ENCODE measurements around the gene PRMT5.

PRMT5 gene

GRCh38 chr14:22896356-22896755 is 32.8 kb downstream of the PRMT5 start:
- DNase-seq: no peak

DNA sequence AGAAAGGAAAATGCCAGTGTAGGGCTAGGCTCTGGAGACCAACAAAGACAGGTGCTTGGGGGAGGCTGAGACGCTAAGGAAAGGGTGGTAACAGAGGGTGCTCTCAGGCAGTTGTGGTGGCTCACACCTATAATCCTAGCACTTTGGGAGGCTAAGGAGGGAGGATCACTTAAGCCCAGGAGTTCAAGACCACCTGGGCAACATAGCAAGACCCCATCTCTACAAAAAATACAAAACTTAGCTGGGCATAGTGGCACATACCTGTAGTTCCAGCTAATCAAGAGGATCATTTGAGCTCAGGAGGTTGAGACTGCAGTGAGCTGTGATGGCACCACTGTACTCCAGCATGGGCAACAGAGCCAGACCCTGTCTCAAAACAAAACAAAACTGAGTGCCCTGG is 33.8 kb downstream of the PRMT5 start:
- no peak for DNase-seq

DNA sequence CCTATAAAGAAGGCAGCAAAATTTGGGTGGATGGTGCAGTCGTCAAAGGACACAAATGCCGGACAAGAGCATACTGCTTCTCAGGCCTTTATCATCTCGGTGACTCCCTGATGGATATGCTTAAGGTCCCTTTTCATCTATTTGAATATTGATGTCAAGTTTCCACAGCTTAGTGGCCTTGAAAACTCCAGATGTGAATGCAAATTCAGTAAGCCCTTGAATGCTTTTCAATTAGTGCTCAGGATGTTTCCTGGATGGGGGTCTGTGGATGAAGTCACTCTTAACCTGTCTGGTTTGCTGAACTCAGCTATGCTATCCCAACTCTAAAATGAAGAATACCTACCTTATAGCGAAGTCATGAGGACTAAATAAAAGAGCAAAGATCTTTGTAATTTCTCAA is 35.5 kb downstream of the PRMT5 start:
- DNase-seq: no peak

DNA sequence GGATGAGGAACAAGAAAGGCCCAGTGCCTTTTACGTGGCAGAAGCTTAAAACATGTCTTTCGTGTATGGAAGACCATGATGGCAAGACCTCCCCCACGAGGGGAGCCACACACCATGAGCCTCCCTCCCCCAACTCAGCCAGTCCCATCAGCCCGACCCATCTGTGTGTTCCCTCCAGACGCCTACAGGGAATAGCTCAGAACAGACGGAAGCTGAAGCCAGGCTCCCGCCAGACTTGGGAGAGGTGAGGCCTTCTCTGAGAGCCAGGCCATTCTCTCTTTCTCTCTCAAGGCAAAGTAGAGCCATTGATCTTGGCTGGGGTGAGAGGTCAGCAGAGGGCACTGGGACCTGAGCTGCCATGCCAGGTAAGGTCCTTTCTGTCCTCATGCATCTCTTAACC is 36.7 kb downstream of the PRMT5 start:
- no peak for DNase-seq

- DNase-seq: no peak
These were observed 38.8 kb downstream of the PRMT5 start for GRCh38 chr14:22890416-22890815.

DNA sequence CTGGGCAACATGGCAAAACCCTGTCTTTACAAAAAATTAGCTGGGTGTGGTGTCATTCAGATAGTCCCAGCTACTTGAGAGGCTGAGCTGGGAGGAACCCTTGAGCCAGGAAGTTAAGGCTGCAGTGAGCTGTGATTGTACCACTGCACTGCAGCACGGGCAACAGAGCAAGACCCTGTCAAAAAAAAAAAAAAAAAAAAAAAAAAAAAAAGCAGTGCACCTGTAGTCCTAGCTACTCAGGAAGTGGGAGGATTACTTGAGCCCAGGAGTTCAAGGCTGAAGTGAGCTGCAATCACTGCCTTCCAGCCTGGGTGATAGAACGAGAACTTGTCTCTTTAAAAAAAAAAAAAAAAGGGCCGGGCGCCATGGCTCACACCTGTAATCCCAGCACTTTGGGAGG is 40.5 kb downstream of the PRMT5 start:
- no peak for DNase-seq

DNA sequence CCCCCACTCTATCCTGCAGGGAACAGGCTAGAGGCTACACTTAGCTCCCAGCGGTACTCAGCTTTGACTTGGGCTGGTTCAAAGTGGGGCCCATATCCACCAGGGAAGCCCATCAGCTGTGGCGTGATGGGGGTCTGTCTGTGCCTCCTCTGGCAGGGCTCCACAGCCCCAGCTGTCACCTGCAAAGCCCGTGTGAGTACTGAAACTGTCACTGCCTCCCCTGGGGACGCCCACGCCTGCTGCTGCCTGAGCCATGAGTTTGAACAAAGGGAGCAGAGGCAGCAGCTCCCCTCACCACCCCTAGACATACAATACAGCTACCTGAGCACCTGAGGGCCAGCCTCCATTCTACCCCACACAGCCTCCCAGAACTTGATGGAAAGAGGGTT is 41.2 kb downstream of the PRMT5 start:
- no peak for DNase-seq

DNA sequence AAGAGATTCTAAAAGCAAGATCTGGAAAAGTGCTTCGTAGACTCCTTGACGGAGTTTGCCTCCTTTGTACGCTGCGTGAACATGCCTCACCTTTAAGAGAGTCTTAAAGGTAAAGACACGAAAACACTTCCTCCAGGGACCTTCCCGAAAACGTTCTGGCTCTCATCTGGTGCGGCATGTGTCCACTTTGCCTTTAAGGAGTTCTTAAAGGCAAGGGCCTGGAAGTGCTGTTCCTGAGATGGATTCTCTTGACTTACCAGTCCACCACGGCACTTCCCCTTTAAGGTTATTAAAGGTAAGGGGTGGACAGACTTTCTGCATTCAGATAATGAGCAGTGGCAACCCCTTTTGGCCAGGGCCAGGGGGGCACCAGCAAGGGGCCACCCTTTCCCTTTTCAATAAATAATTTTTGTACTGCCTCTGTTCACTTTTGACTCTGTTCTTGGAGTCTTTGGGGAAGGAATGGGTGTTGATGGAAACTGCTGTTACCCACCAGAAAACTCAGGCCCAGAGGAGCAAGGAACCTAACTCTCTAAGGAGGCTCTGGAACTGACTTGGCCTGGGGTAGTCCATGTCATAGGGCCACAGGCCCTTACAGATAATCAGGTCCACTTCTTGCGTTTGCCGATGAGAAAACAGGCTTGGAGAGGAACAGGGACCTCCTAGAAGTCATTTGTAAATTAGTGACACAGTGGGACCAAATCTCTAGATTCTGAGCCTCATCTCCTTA is 41.8 kb downstream of the PRMT5 start:
- peak; percentile 75 for DNase-seq

- peak; percentile 62 for DNase-seq
These were observed 42.5 kb downstream of the PRMT5 start for GRCh38 chr14:22886500-22887259.

DNA sequence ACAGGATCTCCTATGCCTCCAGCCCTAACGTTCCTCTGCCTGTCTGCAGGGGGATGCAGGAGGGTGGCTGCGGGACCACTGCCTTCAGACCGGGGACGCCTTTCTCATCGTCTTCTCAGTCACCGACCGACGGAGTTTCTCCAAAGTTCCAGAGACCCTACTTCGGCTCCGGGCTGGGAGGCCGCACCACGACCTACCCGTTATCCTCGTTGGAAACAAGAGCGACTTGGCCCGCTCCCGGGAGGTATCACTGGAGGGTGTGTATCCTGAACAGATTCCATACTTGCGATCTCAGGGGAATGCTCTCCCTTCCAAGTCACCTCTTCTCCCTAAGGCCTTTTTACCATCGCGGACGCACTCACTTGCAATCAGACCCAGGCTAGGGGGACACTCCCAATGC is 43.2 kb downstream of the PRMT5 start:
- no peak for DNase-seq

DNA sequence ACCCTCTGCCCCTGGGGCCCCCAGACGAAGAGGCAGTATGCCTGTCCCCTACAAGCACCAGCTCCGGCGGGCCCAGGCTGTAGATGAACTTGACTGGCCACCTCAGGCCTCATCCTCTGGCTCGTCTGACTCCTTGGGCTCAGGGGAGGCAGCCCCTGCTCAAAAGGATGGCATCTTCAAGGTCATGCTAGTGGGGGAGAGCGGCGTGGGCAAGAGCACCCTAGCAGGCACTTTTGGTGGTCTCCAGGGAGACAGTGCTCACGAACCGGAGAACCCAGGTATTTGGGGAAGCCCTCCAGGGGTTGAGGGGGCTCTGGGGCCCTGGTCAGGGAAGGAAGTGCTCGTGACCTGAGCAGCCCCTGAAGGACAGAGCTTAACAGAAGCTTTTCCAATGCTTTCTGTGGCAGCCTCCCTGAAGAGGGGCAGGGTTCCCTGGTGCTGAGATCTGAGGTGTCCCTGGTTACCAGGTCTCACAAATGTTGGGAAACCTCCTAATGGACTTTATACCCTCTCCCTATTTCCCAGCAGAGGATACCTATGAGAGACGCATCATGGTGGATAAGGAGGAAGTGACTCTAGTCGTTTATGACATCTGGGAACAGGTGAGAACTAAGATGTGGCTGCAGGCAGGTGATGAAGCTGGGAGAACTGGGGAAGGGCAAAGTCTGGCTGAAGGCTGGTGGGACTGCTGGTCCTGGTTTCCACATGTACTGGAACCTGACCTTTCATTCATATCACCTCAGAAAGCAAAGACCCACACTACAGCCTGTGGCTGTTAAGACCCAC is 44.2 kb downstream of the PRMT5 start:
- no peak for DNase-seq

DNA sequence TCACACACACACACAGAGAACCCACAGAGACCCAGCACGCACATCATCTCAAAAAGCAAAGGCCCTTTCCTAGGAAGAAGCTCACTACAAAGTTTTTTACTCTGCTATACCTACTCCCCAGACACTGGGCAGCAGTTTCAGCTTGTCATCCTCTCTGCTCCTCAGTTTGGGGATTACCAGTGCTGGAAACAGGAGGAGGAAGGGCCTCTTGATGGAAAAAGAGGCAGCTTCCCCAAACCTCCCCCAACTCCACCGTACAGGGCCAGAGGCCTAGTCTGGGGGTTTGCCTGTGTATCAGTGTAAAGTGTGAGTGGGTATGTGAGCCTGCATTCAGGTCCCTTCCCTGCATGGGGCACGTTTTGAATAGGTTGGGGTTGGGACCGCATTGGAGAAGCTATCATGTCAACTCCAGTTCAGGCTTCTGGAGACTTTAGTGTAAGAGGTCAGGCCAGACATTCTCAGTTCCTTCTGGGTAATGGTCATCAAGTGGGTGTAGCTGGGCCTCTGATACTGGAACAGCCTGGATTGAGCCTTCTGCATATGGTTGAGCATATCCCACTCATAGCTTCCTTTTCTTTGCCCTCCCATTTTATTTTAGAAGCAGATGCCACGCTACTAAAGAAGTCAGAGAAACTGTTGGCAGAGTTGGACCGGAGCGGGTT is 45.0 kb downstream of the PRMT5 start:
- DNase-seq: no peak

GRCh38 chr14:22883173-22883976 is 45.8 kb downstream of the PRMT5 start, which contains the start of gene REM2:
Gene REM2, plus strand, starts transcription at chr14:22883222. Its CDS starts 66 bp downstream, at chr14:22883288.
- DNase-seq: no peak

DNA sequence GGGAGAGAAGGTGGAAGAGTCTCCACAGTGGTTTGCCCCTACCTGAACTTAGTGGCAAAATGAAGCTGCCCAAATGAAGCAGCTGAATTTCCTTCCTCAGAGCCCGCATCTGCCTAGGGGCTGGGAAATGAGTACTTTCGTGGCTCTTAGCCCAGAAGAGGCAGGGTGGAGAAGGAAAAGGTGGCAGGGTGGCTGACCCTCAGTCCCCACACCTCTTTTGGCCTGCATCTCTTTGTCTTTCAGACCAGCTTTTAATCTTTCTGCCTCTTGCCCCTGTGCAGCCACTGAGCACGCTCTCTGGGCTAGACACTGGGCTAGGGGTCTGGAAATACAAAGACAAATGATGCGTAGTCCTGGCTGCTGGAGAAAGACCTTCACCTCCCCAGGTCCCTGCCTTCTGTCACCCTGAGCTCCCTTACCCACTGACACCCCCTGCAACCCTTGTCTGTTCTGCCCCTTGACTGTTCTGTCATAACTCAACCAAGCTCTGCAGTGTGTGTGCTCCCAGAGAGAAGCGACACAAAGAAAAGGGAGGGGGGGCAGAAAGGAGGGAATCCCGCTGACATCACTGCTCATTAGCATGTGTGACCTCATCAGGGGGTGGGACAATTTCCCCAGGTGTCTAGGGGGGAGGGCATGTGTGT is 46.5 kb downstream of the PRMT5 start:
- DNase-seq: no peak

- no peak for DNase-seq
These were observed 47.1 kb downstream of the PRMT5 start for GRCh38 chr14:22882064-22882463.

- DNase-seq: no peak
These were observed 50.6 kb downstream of the PRMT5 start for GRCh38 chr14:22878271-22879246.

DNA sequence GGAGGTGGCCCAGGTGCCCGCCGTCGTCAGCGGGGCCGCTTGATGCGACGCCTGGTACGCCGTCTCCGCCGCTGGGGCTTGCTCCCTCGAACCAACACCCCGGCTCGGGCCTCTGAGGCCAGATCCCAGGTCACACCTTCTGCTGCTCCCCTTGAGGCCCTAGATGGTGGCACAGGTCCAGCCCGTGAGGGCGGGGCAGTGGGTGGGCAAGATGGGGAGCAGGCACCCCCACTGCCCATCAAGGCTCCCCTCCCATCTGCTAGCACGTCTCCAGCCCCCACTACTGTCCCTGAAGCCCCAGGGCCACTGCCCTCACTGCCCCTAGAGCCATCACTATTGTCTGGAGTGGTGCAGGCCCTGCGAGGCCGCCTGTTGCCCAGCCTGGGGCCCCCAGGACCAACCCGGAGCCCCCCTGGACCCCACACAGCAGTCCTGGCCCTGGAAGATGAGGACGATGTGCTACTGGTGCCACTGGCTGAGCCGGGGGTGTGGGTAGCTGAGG is 52.1 kb downstream of the PRMT5 start:
- no peak for DNase-seq

DNA sequence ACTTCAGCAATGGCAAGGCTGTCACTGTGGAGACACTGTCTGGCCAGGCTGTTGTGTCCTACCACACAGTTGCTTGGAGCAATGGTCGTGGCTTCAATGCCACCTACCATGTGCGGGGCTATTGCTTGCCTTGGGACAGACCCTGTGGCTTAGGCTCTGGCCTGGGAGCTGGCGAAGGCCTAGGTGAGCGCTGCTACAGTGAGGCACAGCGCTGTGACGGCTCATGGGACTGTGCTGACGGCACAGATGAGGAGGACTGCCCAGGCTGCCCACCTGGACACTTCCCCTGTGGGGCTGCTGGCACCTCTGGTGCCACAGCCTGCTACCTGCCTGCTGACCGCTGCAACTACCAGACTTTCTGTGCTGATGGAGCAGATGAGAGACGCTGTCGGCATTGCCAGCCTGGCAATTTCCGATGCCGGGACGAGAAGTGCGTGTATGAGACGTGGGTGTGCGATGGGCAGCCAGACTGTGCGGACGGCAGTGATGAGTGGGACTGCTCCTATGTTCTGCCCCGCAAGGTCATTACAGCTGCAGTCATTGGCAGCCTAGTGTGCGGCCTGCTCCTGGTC is 53.3 kb downstream of the PRMT5 start:
- DNase-seq: no peak

GRCh38 chr14:22875003-22875747 is 54.0 kb downstream of the PRMT5 start:
- DNase-seq: no peak

Measured in HCEC 1CT (cell line).